GM23338 (cell line): ENCODE measurements around the gene DLL4. TPM values are rescaled to one million over a fixed set of nuclear protein-coding genes. Genes with fewer than 3 reads are reported as not detected.

Experiments
- ATAC-seq: fragments of 200-7000 bp; cut with Tn5 transposase; 3 replicates; pipeline ENCODE4 v1.9.1; 2020
- DNase-seq: peaks from one replicate; pipeline ENCODE4 v3.0.0-alpha.2; 2015; ENCODE audit warnings: low spot score
- H2AFZ ChIP-seq: fragments of 200-600 bp; sonication (generic); 2 replicates; pipeline ENCODE4 v1.8.0; 2016; ENCODE audit warnings: antibody characterized with exemption, mild to moderate bottlenecking, moderate library complexity
- H3F3A ChIP-seq: fragments of 200-600 bp; sonication (generic); replicated peaks from 2 replicates; pipeline ENCODE4 v1.8.0; 2017; ENCODE audit warnings: antibody characterized with exemption, mixed run types, low read depth
- H3K27ac ChIP-seq: fragments of 200-600 bp; sonication (generic); 2 replicates; pipeline ENCODE4 v1.6.1; 2016; ENCODE audit warnings: low read depth
- H3K27me3 ChIP-seq: fragments of 200-600 bp; sonication (generic); 2 replicates; pipeline ENCODE4 v1.8.0; 2016; ENCODE audit warnings: mild to moderate bottlenecking, mixed run types, moderate library complexity; ENCODE audit not compliant: insufficient read depth
- H3K36me3 ChIP-seq: fragments of 200-600 bp; sonication (generic); 2 replicates; pipeline ENCODE4 v1.8.0; 2016; ENCODE audit warnings: mild to moderate bottlenecking; ENCODE audit not compliant: insufficient read depth
- H3K4me1 ChIP-seq: fragments of 200-600 bp; sonication (generic); 2 replicates; pipeline ENCODE4 v1.8.0; 2016; ENCODE audit warnings: mild to moderate bottlenecking, moderate library complexity; ENCODE audit not compliant: insufficient read depth
- H3K4me2 ChIP-seq: fragments of 200-600 bp; sonication (generic); 2 replicates; pipeline ENCODE4 v1.7.1; 2017; ENCODE audit warnings: mixed run types
- H3K4me3 ChIP-seq: fragments of 200-600 bp; sonication (generic); 2 replicates; pipeline ENCODE4 v1.6.1; 2016; ENCODE audit warnings: mixed run types
- H3K79me2 ChIP-seq: fragments of 200-600 bp; sonication (generic); replicated peaks from 2 replicates; pipeline ENCODE4 v1.8.0; 2017; ENCODE audit warnings: mild to moderate bottlenecking; ENCODE audit not compliant: insufficient read depth
- H3K9me2 ChIP-seq: fragments of 200-600 bp; sonication (generic); 2 replicates; pipeline ENCODE4 v1.8.0; 2017; ENCODE audit not compliant: insufficient read depth
- H4K20me1 ChIP-seq: fragments of 200-600 bp; sonication (generic); replicated peaks from 2 replicates; pipeline ENCODE4 v1.8.0; 2017; ENCODE audit warnings: mild to moderate bottlenecking; ENCODE audit not compliant: insufficient read depth
- H3K27ac Mint-ChIP-seq: 2 replicates; pipeline ENCODE4 v1.8.0; 2020; ENCODE audit warnings: inconsistent platforms, mild to moderate bottlenecking, moderate library complexity, mixed read lengths
- H3K27me3 Mint-ChIP-seq: 3 replicates; pipeline ENCODE4 v1.8.0; 2022; ENCODE audit warnings: low read depth, mild to moderate bottlenecking, moderate library complexity, mixed read lengths, inconsistent platforms; ENCODE audit not compliant: insufficient read depth, poor library complexity
- H3K36me3 Mint-ChIP-seq: 3 replicates; pipeline ENCODE4 v1.8.0; 2021; ENCODE audit warnings: low read depth, mild to moderate bottlenecking, inconsistent platforms, moderate library complexity, mixed read lengths
- H3K4me1 Mint-ChIP-seq: 3 replicates; pipeline ENCODE4 v1.8.0; 2020; ENCODE audit warnings: mild to moderate bottlenecking, inconsistent platforms, mixed read lengths
- H3K4me3 Mint-ChIP-seq: 3 replicates; pipeline ENCODE4 v1.8.0; 2021; ENCODE audit warnings: moderate library complexity, mild to moderate bottlenecking, inconsistent platforms, mixed read lengths
- H3K9me3 Mint-ChIP-seq: 3 replicates; pipeline ENCODE4 v1.8.0; 2020; ENCODE audit warnings: moderate library complexity, mild to moderate bottlenecking, inconsistent platforms, mixed read lengths
- CREB1 ChIP-seq: fragments of 250-450 bp; sonication (Bioruptor Pico); IDR thresholded peaks from 2 replicates; pipeline ENCODE4 v1.5.0; 2020; ENCODE audit warnings: low read depth, mild to moderate bottlenecking, moderate library complexity
- EZH2 ChIP-seq: fragments of 200-600 bp; sonication (generic); IDR thresholded peaks from one replicate; pipeline ENCODE4 v1.8.0; 2017; ENCODE audit warnings: antibody characterized with exemption, mild to moderate bottlenecking, low read depth; ENCODE audit not compliant: unreplicated experiment
- EZH2phosphoT487 ChIP-seq: fragments of 200-600 bp; sonication (generic); IDR thresholded peaks from one replicate; pipeline ENCODE4 v1.8.1; 2018; ENCODE audit warnings: antibody characterized with exemption; ENCODE audit not compliant: unreplicated experiment
- JUNB ChIP-seq: IDR thresholded peaks from one replicate; pipeline ENCODE4 v1.6.1; 2016; ENCODE audit warnings: antibody characterized with exemption; ENCODE audit not compliant: unreplicated experiment
- NANOG ChIP-seq: IDR thresholded peaks from 2 replicates; pipeline ENCODE4 v1.6.1; 2016; ENCODE audit warnings: antibody characterized with exemption, borderline replicate concordance
- POLR2AphosphoS5 ChIP-seq: IDR thresholded peaks from 2 replicates; pipeline ENCODE4 v1.6.1; 2016; ENCODE audit warnings: antibody characterized with exemption, low read depth
- REST ChIP-seq: IDR thresholded peaks from one replicate; pipeline ENCODE4 v1.6.1; 2018; ENCODE audit warnings: antibody characterized with exemption; ENCODE audit not compliant: unreplicated experiment
- STAT1 ChIP-seq: IDR thresholded peaks from one replicate; pipeline ENCODE4 v1.6.1; 2016; ENCODE audit warnings: antibody characterized with exemption; ENCODE audit not compliant: unreplicated experiment
- ZNF114 ChIP-seq: fragments of 250-450 bp; sonication (Bioruptor Pico); IDR thresholded peaks from 2 replicates; pipeline ENCODE4 v1.5.0; 2020; ENCODE audit warnings: mild to moderate bottlenecking, moderate library complexity
- ZNF331 ChIP-seq: fragments of 250-450 bp; sonication (Bioruptor Pico); IDR thresholded peaks from 2 replicates; pipeline ENCODE4 v1.5.0; 2020; ENCODE audit warnings: low read depth, mild to moderate bottlenecking, moderate library complexity
- polyA plus RNA-seq: library from polyadenylated mRNA; unstranded; fragments of >200 nt; fragmentation: Nextera tagmentation; extraction: Ambion mirVana; gene quantifications from 2 replicates; pipeline ENCODE4 v1.2.1, GENCODE V29; 2016
- total RNA-seq: library from RNA; depleted of rRNA; stranded (reverse); fragments of >200 nt; shearing (Covaris generic); gene quantifications from 2 replicates; pipeline ENCODE4 v1.2.3, GENCODE V29; 2014
- TF ChIP-seq, protein P1 (sequence below): IDR thresholded peaks from 2 replicates; pipeline ENCODE4 v1.6.1; 2016; ENCODE audit warnings: antibody characterized with exemption
- TF ChIP-seq, protein P2 (sequence below): fragments of 250-450 bp; sonication (Bioruptor Pico); IDR thresholded peaks from 2 replicates; pipeline ENCODE4 v1.5.0; 2020; ENCODE audit warnings: mild to moderate bottlenecking, moderate library complexity
- TF ChIP-seq, protein P3 (sequence below), 2 experiments: fragments of 200-600 bp in 1 of 2; sonication (generic) in 1 of 2; conservative IDR thresholded peaks; 2 replicates each; pipeline versions ENCODE4 v1.5.1 to v1.6.1; 2016 to 2017; ENCODE audit warnings: antibody characterized with exemption in 2 of 2, low read depth in 2 of 2, mild to moderate bottlenecking in 2 of 2, moderate library complexity in 1 of 2

DLL4 gene
- total and polyA plus RNA-seq, 2 experiments from 2014 or later = 0.31 to 0.99 TPM

GRCh38 chr15:40985541-40986330, 56.6 kb downstream of the DLL4 start (continued):
- no peak for TF ChIP-seq REST
- TF ChIP-seq EZH2 = no peak
- no peak for TF ChIP-seq EZH2phosphoT487

DNA sequence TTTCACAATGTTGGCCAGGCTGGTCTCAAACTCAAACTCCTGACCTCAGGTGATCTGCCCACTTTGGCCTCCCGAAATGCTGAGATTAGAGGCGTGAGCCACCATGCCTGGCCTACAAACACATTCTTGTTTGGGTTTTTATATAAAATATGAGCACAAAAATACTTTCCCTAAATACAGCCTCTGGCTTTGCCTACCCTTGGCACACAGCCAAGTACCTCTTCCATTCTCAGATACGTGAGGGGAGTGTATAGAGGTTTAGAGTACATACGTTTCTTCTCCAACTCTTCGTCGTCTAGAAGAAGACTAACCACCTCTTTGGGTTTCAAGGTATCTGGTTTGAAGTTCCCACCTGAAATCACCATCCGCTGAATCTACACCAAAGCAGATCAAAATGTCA, 57.7 kb downstream of the DLL4 start:
- Mint-ChIP-seq H3K4me1 (no peaks in the 10 kb centered on the region), H3K27ac (no peak overlapping the region), H3K27me3 (peaks cover 1% of the 10 kb centered on the region), H3K9me3 (no peaks in the 10 kb centered on the region), H3K36me3 (peaks cover 82% of the 10 kb centered on the region), H3K4me3 (no peak overlapping the region)
- Histone ChIP-seq H3K9me2 (no peaks in the 10 kb centered on the region), H2AFZ (no peak overlapping the region), H3K27me3 (no peaks in the 10 kb centered on the region), H3K79me2 (no peaks in the 10 kb centered on the region), H3K4me3 (no peak overlapping the region), H3F3A (0 out of 2 replicates have a peak, but pooled peaks cover 14% of the 10 kb centered on the region), H3K36me3 (peaks cover 55% of the 10 kb centered on the region), H3K4me2 (no peak overlapping the region), H3K4me1 (no peaks in the 10 kb centered on the region), H3K27ac (no peak overlapping the region), H4K20me1 (peaks cover 11% of the 10 kb centered on the region; the same call in 1 of the 2 replicates)
- ATAC-seq (no peak), DNase-seq (no peak)
- TF ChIP-seq CREB1 (CRISPR knock-in tag) = no peak
- TF ChIP-seq, protein P1, sequence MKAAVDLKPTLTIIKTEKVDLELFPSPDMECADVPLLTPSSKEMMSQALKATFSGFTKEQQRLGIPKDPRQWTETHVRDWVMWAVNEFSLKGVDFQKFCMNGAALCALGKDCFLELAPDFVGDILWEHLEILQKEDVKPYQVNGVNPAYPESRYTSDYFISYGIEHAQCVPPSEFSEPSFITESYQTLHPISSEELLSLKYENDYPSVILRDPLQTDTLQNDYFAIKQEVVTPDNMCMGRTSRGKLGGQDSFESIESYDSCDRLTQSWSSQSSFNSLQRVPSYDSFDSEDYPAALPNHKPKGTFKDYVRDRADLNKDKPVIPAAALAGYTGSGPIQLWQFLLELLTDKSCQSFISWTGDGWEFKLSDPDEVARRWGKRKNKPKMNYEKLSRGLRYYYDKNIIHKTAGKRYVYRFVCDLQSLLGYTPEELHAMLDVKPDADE = no peak
- TF ChIP-seq, protein P2, sequence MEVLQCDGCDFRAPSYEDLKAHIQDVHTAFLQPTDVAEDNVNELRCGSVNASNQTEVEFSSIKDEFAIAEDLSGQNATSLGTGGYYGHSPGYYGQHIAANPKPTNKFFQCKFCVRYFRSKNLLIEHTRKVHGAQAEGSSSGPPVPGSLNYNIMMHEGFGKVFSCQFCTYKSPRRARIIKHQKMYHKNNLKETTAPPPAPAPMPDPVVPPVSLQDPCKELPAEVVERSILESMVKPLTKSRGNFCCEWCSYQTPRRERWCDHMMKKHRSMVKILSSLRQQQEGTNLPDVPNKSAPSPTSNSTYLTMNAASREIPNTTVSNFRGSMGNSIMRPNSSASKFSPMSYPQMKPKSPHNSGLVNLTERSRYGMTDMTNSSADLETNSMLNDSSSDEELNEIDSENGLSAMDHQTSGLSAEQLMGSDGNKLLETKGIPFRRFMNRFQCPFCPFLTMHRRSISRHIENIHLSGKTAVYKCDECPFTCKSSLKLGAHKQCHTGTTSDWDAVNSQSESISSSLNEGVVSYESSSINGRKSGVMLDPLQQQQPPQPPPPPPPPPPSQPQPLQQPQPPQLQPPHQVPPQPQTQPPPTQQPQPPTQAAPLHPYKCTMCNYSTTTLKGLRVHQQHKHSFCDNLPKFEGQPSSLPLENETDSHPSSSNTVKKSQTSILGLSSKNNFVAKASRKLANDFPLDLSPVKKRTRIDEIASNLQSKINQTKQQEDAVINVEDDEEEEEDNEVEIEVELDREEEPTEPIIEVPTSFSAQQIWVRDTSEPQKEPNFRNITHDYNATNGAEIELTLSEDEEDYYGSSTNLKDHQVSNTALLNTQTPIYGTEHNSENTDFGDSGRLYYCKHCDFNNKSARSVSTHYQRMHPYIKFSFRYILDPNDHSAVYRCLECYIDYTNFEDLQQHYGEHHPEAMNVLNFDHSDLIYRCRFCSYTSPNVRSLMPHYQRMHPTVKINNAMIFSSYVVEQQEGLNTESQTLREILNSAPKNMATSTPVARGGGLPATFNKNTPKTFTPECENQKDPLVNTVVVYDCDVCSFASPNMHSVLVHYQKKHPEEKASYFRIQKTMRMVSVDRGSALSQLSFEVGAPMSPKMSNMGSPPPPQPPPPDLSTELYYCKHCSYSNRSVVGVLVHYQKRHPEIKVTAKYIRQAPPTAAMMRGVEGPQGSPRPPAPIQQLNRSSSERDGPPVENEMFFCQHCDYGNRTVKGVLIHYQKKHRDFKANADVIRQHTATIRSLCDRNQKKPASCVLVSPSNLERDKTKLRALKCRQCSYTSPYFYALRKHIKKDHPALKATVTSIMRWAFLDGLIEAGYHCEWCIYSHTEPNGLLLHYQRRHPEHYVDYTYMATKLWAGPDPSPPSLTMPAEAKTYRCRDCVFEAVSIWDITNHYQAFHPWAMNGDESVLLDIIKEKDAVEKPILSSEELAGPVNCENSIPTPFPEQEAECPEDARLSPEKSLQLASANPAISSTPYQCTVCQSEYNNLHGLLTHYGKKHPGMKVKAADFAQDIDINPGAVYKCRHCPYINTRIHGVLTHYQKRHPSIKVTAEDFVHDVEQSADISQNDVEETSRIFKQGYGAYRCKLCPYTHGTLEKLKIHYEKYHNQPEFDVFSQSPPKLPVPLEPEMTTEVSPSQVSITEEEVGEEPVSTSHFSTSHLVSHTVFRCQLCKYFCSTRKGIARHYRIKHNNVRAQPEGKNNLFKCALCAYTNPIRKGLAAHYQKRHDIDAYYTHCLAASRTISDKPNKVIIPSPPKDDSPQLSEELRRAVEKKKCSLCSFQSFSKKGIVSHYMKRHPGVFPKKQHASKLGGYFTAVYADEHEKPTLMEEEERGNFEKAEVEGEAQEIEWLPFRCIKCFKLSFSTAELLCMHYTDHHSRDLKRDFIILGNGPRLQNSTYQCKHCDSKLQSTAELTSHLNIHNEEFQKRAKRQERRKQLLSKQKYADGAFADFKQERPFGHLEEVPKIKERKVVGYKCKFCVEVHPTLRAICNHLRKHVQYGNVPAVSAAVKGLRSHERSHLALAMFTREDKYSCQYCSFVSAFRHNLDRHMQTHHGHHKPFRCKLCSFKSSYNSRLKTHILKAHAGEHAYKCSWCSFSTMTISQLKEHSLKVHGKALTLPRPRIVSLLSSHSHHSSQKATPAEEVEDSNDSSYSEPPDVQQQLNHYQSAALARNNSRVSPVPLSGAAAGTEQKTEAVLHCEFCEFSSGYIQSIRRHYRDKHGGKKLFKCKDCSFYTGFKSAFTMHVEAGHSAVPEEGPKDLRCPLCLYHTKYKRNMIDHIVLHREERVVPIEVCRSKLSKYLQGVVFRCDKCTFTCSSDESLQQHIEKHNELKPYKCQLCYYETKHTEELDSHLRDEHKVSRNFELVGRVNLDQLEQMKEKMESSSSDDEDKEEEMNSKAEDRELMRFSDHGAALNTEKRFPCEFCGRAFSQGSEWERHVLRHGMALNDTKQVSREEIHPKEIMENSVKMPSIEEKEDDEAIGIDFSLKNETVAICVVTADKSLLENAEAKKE (CRISPR knock-in tag) = no peak
- no peak for TF ChIP-seq STAT1
- no peak for TF ChIP-seq JUNB
- TF ChIP-seq, protein P3, sequence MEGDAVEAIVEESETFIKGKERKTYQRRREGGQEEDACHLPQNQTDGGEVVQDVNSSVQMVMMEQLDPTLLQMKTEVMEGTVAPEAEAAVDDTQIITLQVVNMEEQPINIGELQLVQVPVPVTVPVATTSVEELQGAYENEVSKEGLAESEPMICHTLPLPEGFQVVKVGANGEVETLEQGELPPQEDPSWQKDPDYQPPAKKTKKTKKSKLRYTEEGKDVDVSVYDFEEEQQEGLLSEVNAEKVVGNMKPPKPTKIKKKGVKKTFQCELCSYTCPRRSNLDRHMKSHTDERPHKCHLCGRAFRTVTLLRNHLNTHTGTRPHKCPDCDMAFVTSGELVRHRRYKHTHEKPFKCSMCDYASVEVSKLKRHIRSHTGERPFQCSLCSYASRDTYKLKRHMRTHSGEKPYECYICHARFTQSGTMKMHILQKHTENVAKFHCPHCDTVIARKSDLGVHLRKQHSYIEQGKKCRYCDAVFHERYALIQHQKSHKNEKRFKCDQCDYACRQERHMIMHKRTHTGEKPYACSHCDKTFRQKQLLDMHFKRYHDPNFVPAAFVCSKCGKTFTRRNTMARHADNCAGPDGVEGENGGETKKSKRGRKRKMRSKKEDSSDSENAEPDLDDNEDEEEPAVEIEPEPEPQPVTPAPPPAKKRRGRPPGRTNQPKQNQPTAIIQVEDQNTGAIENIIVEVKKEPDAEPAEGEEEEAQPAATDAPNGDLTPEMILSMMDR (conservative IDR thresholded peaks at IDR 0.05; ENCODE audit: low read depth in 2 of 2) = no peak
- no peak for TF ChIP-seq EZH2phosphoT487
- no peak for TF ChIP-seq NANOG
- TF ChIP-seq ZNF331 (CRISPR knock-in tag) = no peak
- no peak for TF ChIP-seq ZNF114 (CRISPR knock-in tag)
- no peak for TF ChIP-seq POLR2AphosphoS5
